GM12878 (cell line): ENCODE measurements around the gene DQX1. TPM values are rescaled to one million over a fixed set of nuclear protein-coding genes. Genes with fewer than 3 reads are reported as not detected.

Experiments used
- ATAC-seq: fragments of 200-7000 bp; cut with Tn5 transposase; 3 replicates; pipeline ENCODE4 v1.9.1; 2020; ENCODE audit warnings: mild to moderate bottlenecking, moderate library complexity
- BruUV-seq: library from RNA; stranded (reverse); fragments of 400-500 nt; replicated peaks from 2 replicates; lab custom pipeline; 2021; lab: Mats Ljungman, UMichigan
- CTCF ChIA-PET: fragments of 300-600 bp; sonication (Branson Sonifier 250); formaldehyde crosslinking; extraction: SDS; loops from one replicate; lab custom pipeline; 2021; ENCODE audit warnings: inconsistent platforms; lab: Yijun Ruan, JAX
- POLR2A ChIA-PET: fragments of 350-600 bp; formaldehyde crosslinking; extraction: SDS; loops from one replicate; lab custom pipeline; 2021; ENCODE audit warnings: inconsistent platforms; lab: Charles Lee
- RAD21 ChIA-PET: fragments of 300-600 bp; sonication (Branson Sonifier 250); formaldehyde crosslinking; loops from one replicate; lab custom pipeline; 2023; ENCODE audit warnings: antibody characterized with exemption; ENCODE audit not compliant: unreplicated experiment; lab: Charles Lee
- SMC1A ChIA-PET: fragments of 300-600 bp; sonication (Branson Sonifier 250); formaldehyde crosslinking; loops from one replicate; lab custom pipeline; 2023; ENCODE audit not compliant: unreplicated experiment, uncharacterized antibody; lab: Charles Lee
- DNase-seq: peaks from one replicate; pipeline ENCODE4 v3.0.0-alpha.2; 2011; ENCODE audit warnings: low read depth, low spot score
- FAIRE-seq: peaks from 3 replicates; lab custom pipeline; 2011; peaks lifted over from hg19 to GRCh38; lab: Jason Lieb, UNC
- H2AFZ ChIP-seq: 2 replicates; pipeline ENCODE4 v1.6.0; 2011; ENCODE audit warnings: low read depth, low read length, control low read depth; ENCODE audit not compliant: control insufficient read depth
- H3K27ac ChIP-seq: 2 replicates; pipeline ENCODE4 v1.5.1; 2011; ENCODE audit warnings: control low read depth; ENCODE audit not compliant: control insufficient read depth, insufficient read depth
- H3K27me3 ChIP-seq, 2 experiments: replicated peaks in 1 of 2; 2 replicates each; pipeline versions ENCODE4 v1.6.0 to v1.6.1; 2011; ENCODE audit warnings: low read length in 1 of 2; ENCODE audit not compliant: control insufficient read depth in 2 of 2, insufficient read depth in 2 of 2
- H3K36me3 ChIP-seq, 2 experiments: 2 replicates each; pipeline ENCODE4 v1.5.1; 2011; ENCODE audit warnings: low read length in 1 of 2; ENCODE audit not compliant: control insufficient read depth in 2 of 2, insufficient read depth in 2 of 2
- H3K4me1 ChIP-seq: 2 replicates; pipeline ENCODE4 v1.6.1; 2011; ENCODE audit warnings: mild to moderate bottlenecking, low read length, moderate library complexity, mixed read lengths; ENCODE audit not compliant: control insufficient read depth, insufficient read depth
- H3K4me2 ChIP-seq: 2 replicates; pipeline ENCODE4 v1.6.0; 2011; ENCODE audit warnings: control low read depth; ENCODE audit not compliant: control insufficient read depth, insufficient read depth
- H3K4me3 ChIP-seq: fragments of 200-600 bp; sonication (generic); 2 replicates; pipeline ENCODE4 v1.5.1; 2016
- H3K79me2 ChIP-seq: 2 replicates; pipeline ENCODE4 v1.6.0; 2011; ENCODE audit warnings: low read length; ENCODE audit not compliant: control insufficient read depth, insufficient read depth
- H3K9ac ChIP-seq: 2 replicates; pipeline ENCODE4 v1.8.0; 2011; ENCODE audit warnings: low read length, control low read depth, mixed read lengths; ENCODE audit not compliant: control insufficient read depth, insufficient read depth
- H3K9me3 ChIP-seq: replicated peaks from 3 replicates; pipeline ENCODE4 v1.5.1; 2011; ENCODE audit warnings: mild to moderate bottlenecking, low read length; ENCODE audit not compliant: control insufficient read depth, insufficient read depth
- H4K20me1 ChIP-seq: 2 replicates; pipeline ENCODE4 v1.6.0; 2011; ENCODE audit not compliant: control insufficient read depth, insufficient read depth
- CREB1 ChIP-seq: IDR thresholded peaks from 2 replicates; pipeline ENCODE4 v1.6.1; 2012; ENCODE audit warnings: low read depth, mild to moderate bottlenecking, inconsistent platforms
- EGR1 ChIP-seq, 2 experiments: IDR thresholded peaks; 1 replicate in 1 of 2; 2 replicates in 1 of 2; pipeline ENCODE4 v1.6.1; 2011 to 2012; ENCODE audit warnings: low read depth in 2 of 2, low read length in 2 of 2, borderline replicate concordance in 1 of 2, mild to moderate bottlenecking in 1 of 2, moderate library complexity in 1 of 2
- EP300 ChIP-seq, 2 experiments: fragments of 150-350 bp in 1 of 2; IDR thresholded peaks; 2 replicates each; pipeline ENCODE4 v1.6.1; 2011 to 2012; ENCODE audit warnings: low read depth in 2 of 2, low read length in 2 of 2, borderline replicate concordance in 1 of 2, improper control_type of control experiment in 1 of 2, inconsistent platforms in 1 of 2; ENCODE audit not compliant: control insufficient read depth in 1 of 2
- MEF2A ChIP-seq: IDR thresholded peaks from 2 replicates; pipeline ENCODE4 v1.6.1; 2011; ENCODE audit warnings: low read depth, mild to moderate bottlenecking, low read length, moderate library complexity; ENCODE audit not compliant: insufficient read depth
- ZNF622 ChIP-seq: fragments of 450-650 bp; IDR thresholded peaks from 2 replicates; pipeline ENCODE4 v1.6.1; 2017; ENCODE audit warnings: mild to moderate bottlenecking, inconsistent platforms
- ZZZ3 ChIP-seq: IDR thresholded peaks from 2 replicates; pipeline ENCODE4 v1.6.1; 2011; ENCODE audit warnings: low read depth; ENCODE audit not compliant: control insufficient read depth, insufficient read length
- WGBS: methylation state at CpG from one replicate; pipeline ENCODE4 v1.1.6; 2016; ENCODE audit warnings: low lambda C conversion rate; ENCODE audit not compliant: insufficient replicate concordance, insufficient coverage; ENCODE audit errors: missing lambda C conversion rate; 5-methylcytosine and 5-hydroxymethylcytosine counted together
- in situ Hi-C: fragments of 300-500 bp; cut with MboI; formaldehyde crosslinking; loops from 9 replicates; pipeline ENCODE4 v1.14.3; 2018; ENCODE audit warnings: mixed read lengths
- intact Hi-C: fragments of 100-400 bp; cut with micrococcal nuclease; formaldehyde crosslinking; loops from one replicate; pipeline ENCODE4 v1.14.2; 2022; ENCODE audit not compliant: unreplicated experiment
- polyA plus RNA-seq, 11 experiments: library from polyadenylated mRNA; depleted of rRNA in 4 of 11; unstranded in 6 of 11; stranded (reverse) in 5 of 11; fragments of >200 nt; fragmentation: Nextera tagmentation in 4 of 11; fragmentation: Illumina TruSeq in 1 of 11; extraction: Ambion mirVana in 4 of 11; extraction: Trizol in 1 of 11; gene quantifications; 1 replicate in 1 of 11; 2 replicates in 10 of 11; pipeline versions ENCODE4 v1.2.1 to v1.2.3, GENCODE V29; 2011 to 2016; ENCODE audit warnings: inconsistent platforms in 2 of 11, missing spikeins in 2 of 11, low read depth in 1 of 11
- total RNA-seq, 4 experiments: library from RNA; depleted of rRNA in 3 of 4; stranded (reverse); fragments of >200 nt in 3 of 4; fragmentation: Illumina TruSeq in 1 of 4; extraction: Trizol in 1 of 4; gene quantifications; 2 replicates each; pipeline versions ENCODE4 v1.2.1 to v1.2.3, GENCODE V29; 2013 to 2021
- TF ChIP-seq, protein P1 (sequence below): fragments of 450-650 bp; formaldehyde crosslinking; IDR thresholded peaks from 2 replicates; pipeline ENCODE4 v1.5.0; 2022; ENCODE audit warnings: mild to moderate bottlenecking, missing genetic modification characterization

DQX1 gene
- total and polyA plus RNA-seq, 10 of the 15 experiments (the other 5 are each of a cell fraction or from before 2014, with no cell fraction given), result 0.34 to 2.1 (median 0.86) TPM

GRCh38 chr2:74474481-74474880 is 51.5 kb downstream of the DQX1 start:
- Histone ChIP-seq H2AFZ (no peak overlapping the region), H3K4me2 (no peak overlapping the region), H3K27ac (no peak overlapping the region), H3K36me3 (peaks cover 0 to 3% of the 10 kb centered on the region in 2 experiments; a peak in 2 of 4 replicates), H3K79me2 (peaks cover 10% of the 10 kb centered on the region), H3K4me1 (0 out of 2 replicates have a peak, but pooled peaks cover 6% of the 10 kb centered on the region), H3K9me3 (no peaks in the 10 kb centered on the region), H3K9ac (no peak overlapping the region), H4K20me1 (no peaks in the 10 kb centered on the region), H3K4me3 (no peak overlapping the region), H3K27me3 (no peaks in the 10 kb centered on the region)
- FAIRE-seq (no peak), DNase-seq (no peak), ATAC-seq (no peak)
- intact Hi-C loops (no loop called here), in situ Hi-C loops (no loop called here)
- ChIA-PET SMC1A (interaction anchor here (0.6 to 2.4 kb wide), 7 partner anchors 8 to 225 kb away, joined by 3 to 11 read pairs (median 3); partner anchors contain the start of genes CCDC142, PCGF1 and TTC31), POLR2A (interaction anchor here (0.6 to 1.6 kb wide), 6 partner anchors 8 to 112 kb away, joined by 3 to 5 read pairs (median 3); partner anchors contain the start of genes CCDC142 and MOGS), RAD21 (interaction anchor here (1.0 to 1.2 kb wide), 2 partner anchors 16 to 225 kb away, joined by 3 to 4 read pairs; partner anchors contain the start of gene WBP1), CTCF (interaction anchor here (0.7 to 2.6 kb wide), 5 partner anchors 8 to 225 kb away, joined by 3 to 10 read pairs (median 3); partner anchors contain the start of genes C2orf81, CCDC142, TTC31 and WBP1)
- TF ChIP-seq MEF2A (no peak), EP300 (IDR thresholded peaks at IDR 0.05; ENCODE audit: borderline replicate concordance in 1 of 2, control insufficient read depth in 1 of 2, low read depth in 2 of 2, low read length in 2 of 2) (no peak), ZZZ3 (no peak), ZNF622 (no peak), CREB1 (no peak), EGR1 (IDR thresholded peaks at IDR 0.05; ENCODE audit: borderline replicate concordance in 1 of 2, low read depth in 2 of 2, low read length in 2 of 2) (no peak)
- TF ChIP-seq, protein P1, sequence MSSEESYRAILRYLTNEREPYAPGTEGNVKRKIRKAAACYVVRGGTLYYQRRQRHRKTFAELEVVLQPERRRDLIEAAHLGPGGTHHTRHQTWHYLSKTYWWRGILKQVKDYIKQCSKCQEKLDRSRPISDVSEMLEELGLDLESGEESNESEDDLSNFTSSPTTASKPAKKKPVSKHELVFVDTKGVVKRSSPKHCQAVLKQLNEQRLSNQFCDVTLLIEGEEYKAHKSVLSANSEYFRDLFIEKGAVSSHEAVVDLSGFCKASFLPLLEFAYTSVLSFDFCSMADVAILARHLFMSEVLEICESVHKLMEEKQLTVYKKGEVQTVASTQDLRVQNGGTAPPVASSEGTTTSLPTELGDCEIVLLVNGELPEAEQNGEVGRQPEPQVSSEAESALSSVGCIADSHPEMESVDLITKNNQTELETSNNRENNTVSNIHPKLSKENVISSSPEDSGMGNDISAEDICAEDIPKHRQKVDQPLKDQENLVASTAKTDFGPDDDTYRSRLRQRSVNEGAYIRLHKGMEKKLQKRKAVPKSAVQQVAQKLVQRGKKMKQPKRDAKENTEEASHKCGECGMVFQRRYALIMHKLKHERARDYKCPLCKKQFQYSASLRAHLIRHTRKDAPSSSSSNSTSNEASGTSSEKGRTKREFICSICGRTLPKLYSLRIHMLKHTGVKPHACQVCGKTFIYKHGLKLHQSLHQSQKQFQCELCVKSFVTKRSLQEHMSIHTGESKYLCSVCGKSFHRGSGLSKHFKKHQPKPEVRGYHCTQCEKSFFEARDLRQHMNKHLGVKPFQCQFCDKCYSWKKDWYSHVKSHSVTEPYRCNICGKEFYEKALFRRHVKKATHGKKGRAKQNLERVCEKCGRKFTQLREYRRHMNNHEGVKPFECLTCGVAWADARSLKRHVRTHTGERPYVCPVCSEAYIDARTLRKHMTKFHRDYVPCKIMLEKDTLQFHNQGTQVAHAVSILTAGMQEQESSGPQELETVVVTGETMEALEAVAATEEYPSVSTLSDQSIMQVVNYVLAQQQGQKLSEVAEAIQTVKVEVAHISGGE, result no peak
- BruUV-seq, result no TSS peak
- 91% methylated on average over 6 of the region's 6 CpGs for WGBS
